Spleen (tissue), 7 donors: ENCODE data around the gene CCR8.

Experiments
- CTCF ChIP-seq, 11 experiments: fragments of 200-600 bp in 7 of 11; fragments of 450-650 bp in 4 of 11; sonication (generic) in 4 of 11; IDR thresholded peaks in 8 of 11; conservative IDR thresholded peaks in 3 of 11; 1 replicate in 7 of 11; 2 replicates in 4 of 11; pipeline versions ENCODE4 v1.4.0 to v1.8.0; 2016 to 2021; ENCODE audit warnings: antibody characterized with exemption in 11 of 11, inconsistent platforms in 4 of 11, mild to moderate bottlenecking in 1 of 11
- POLR2A ChIP-seq, 3 donors: fragments of 450-650 bp; IDR thresholded peaks; one replicate each; pipeline ENCODE4 v1.5.1; 2017; ENCODE audit warnings: antibody characterized with exemption in 3 of 3, mild to moderate bottlenecking in 1 of 3
- donor health status: DM: no; HTN: no; CAD: no; lungs with moderate emphysema.
- donor health status: DM: no; HTN: no; CAD: no.
- donor health status: DM: no; HTN: no; CAD: no.

GRCh38 chr3:39361252-39361927 is 31.9 kb downstream of the CCR8 start:
- TF ChIP-seq CTCF (IDR thresholded peaks at IDR 0.05 in 8 of 11, conservative IDR thresholded peaks at IDR 0.05 in 3 of 11) = no peak
- no peak for TF ChIP-seq POLR2A (IDR thresholded peaks at IDR 0.05)
